ENCODE measurements around the gene TNFRSF25. TPM values are rescaled to one million over a fixed set of nuclear protein-coding genes. Genes with fewer than 3 reads are reported as not detected.

Gene TNFRSF25
- total and polyA plus RNA-seq, 9 of the 15 experiments (the other 6 are each of a cell fraction or from before 2014, with no cell fraction given), result 0.24 to 0.49 TPM; not detected in 7

- Histone ChIP-seq H3K36me3 (ENCODE audit: control insufficient read depth, insufficient read depth, low read length) (no peaks in the 10 kb centered on the region), H3K4me1 (replicated peaks in 1 of 2; ENCODE audit: control insufficient read depth in 2 of 2, insufficient read depth in 2 of 2, low read length in 2 of 2) (peaks cover 0 to 59% of the 10 kb centered on the region in 2 experiments; a peak in 2 of 5 replicates), H3K79me2 (ENCODE audit: control insufficient read depth, insufficient read depth, low read length) (no peaks in the 10 kb centered on the region), H3K9me3 (replicated peaks; ENCODE audit: control insufficient read depth, insufficient read depth, low read depth, low read length) (no peaks in the 10 kb centered on the region), H3K27ac (ENCODE audit: extremely low read depth, low read depth, low read length) (no peak overlapping the region), H3K4me3 (no peak overlapping the region), H2AFZ (ENCODE audit: low read depth, low read length) (no peak overlapping the region), H3K9me1 (ENCODE audit: control insufficient read depth, insufficient read depth, low read length) (no peaks in the 10 kb centered on the region), H3K27me3 (ENCODE audit: control insufficient read depth in 2 of 2, insufficient read depth in 2 of 2, low read length in 2 of 2) (peaks cover 57 to 97% of the 10 kb centered on the region in 2 experiments), H4K20me1 (replicated peaks; ENCODE audit: control insufficient read depth, insufficient read depth, low read length) (peaks cover 28% of the 10 kb centered on the region; the same call in 1 of the 2 replicates), H3K9ac (ENCODE audit: insufficient read depth in 1 of 2, low read depth in 2 of 2, low read length in 2 of 2) (0 out of 4 replicates have a peak overlapping the region, but pooled peaks of 1 of the 2 experiments have one; percentile 4), H3K4me2 (ENCODE audit: insufficient read depth, low read length) (no peak overlapping the region)
- FAIRE-seq (no peak), DNase-seq (ENCODE audit: extremely low read depth in 1 of 4, low spot score in 3 of 4) (no peak), ATAC-seq (peak; percentile 11; the same call in 2 of the 3 replicates)
- ChIA-PET POLR2A (interaction anchor here (0.8 to 1.1 kb wide), 4 partner anchors 13 to 26 kb away, joined by 3 to 4 read pairs (median 4); no protein-coding TSS in a partner anchor), CTCF (ENCODE audit: low intra/inter-chr PET ratio) (no interaction called here)
- in situ Hi-C loops (cut with MboI), result no loop called here
- intact Hi-C loops (cut with micrococcal nuclease), result no loop called here
- 10% methylated on average over 11 of the region's 11 CpGs for WGBS (ENCODE audit: insufficient coverage, low coverage, missing lambda C conversion rate)
- TF ChIP-seq MCM3 (IDR thresholded peaks at IDR 0.05) (no peak), ZNF436 (CRISPR knock-in tag; IDR thresholded peaks at IDR 0.05) (no peak), GATAD2B (IDR thresholded peaks at IDR 0.05; ENCODE audit: borderline replicate concordance) (no peak), TARDBP (IDR thresholded peaks at IDR 0.05) (no peak), ZNF655 (CRISPR knock-in tag; IDR thresholded peaks at IDR 0.05) (no peak), ZNF780A (CRISPR knock-in tag; IDR thresholded peaks at IDR 0.05) (no peak), ZNF316 (IDR thresholded peaks at IDR 0.05) (no peak), TAF15 (IDR thresholded peaks at IDR 0.05; ENCODE audit: low read depth, low read length) (no peak), SREBF1 (IDR thresholded peaks at IDR 0.05; ENCODE audit: borderline replicate concordance, low read depth, low read length) (no peak), ZNF277 (CRISPR knock-in tag; IDR thresholded peaks at IDR 0.05; ENCODE audit: borderline replicate concordance) (no peak), IRF9 (tag; IDR thresholded peaks at IDR 0.05) (no peak), HMBOX1 (IDR thresholded peaks at IDR 0.05) (no peak), RBM22 (IDR thresholded peaks at IDR 0.05; ENCODE audit: low read depth, low read length, poor library complexity, severe bottlenecking) (no peak), ZC3H11A (IDR thresholded peaks at IDR 0.05; ENCODE audit: low read depth, low read length) (no peak), RFX1 (IDR thresholded peaks at IDR 0.05) (no peak), PPARD (CRISPR knock-in tag; IDR thresholded peaks at IDR 0.05) (no peak), GABPB2 (CRISPR knock-in tag; conservative IDR thresholded peaks at IDR 0.05) (no peak), ZFP30 (CRISPR knock-in tag; IDR thresholded peaks at IDR 0.05; ENCODE audit: borderline replicate concordance) (no peak), KLF13 (tag; IDR thresholded peaks at IDR 0.05; ENCODE audit: borderline replicate concordance, low read depth) (no peak)
- BruUV-seq (replicated peaks), result no TSS peak
These were observed 42.8 kb upstream of the TNFRSF25 start for GRCh38 chr1:6508816-6509189.
